Measurements from ENCODE around the gene EFNA5.

- TF ChIP-seq GATA3 (IDR thresholded peaks at IDR 0.05; ENCODE audit: low read depth, low read length) (no peak), GATA2 (IDR thresholded peaks at IDR 0.05; ENCODE audit: low read depth, low read length) (no peak)
Measured at GRCh38 chr5:107387526-107388140, 283.1 kb downstream of the EFNA5 start.

All from SH-SY5Y (cell line).